Ovary (tissue), 9 donors: ENCODE results near the gene IGFBP6. TPM values are rescaled to one million over a fixed set of nuclear protein-coding genes. Genes with fewer than 3 reads are reported as not detected.

Experiments
- DNase-seq, 5 donors: peaks; one replicate each; pipeline ENCODE4 v3.0.0-alpha.2; 2019 to 2020
- H3K27ac ChIP-seq, 2 donors: fragments of 200-600 bp; one replicate each; pipeline versions ENCODE4 v1.5.1 to v1.8.0; 2019 to 2022
- H3K27me3 ChIP-seq: fragments of 200-600 bp; one replicate; pipeline ENCODE4 v1.8.0; 2022
- H3K36me3 ChIP-seq: fragments of 200-600 bp; sonication (generic); one replicate; pipeline ENCODE4 v1.5.1; 2019
- H3K4me1 ChIP-seq: one replicate; pipeline ENCODE4 v1.8.1; 2013; ENCODE audit warnings: mild to moderate bottlenecking, moderate library complexity; ENCODE audit not compliant: insufficient read depth
- H3K4me3 ChIP-seq: fragments of 200-600 bp; sonication (generic); one replicate; pipeline ENCODE4 v1.5.1; 2017
- H3K9me3 ChIP-seq, 2 donors: fragments of 200-600 bp in 1 of 2; sonication (generic) in 1 of 2; one replicate each; pipeline versions ENCODE4 v1.5.1 to v1.8.1; 2013 to 2019; ENCODE audit warnings: mild to moderate bottlenecking in 1 of 2, moderate library complexity in 1 of 2
- EP300 ChIP-seq: sonication (generic); formaldehyde crosslinking; IDR thresholded peaks from one replicate; pipeline ENCODE4 v1.6.1; 2017; ENCODE audit warnings: antibody characterized with exemption
- POLR2A ChIP-seq: fragments of 450-650 bp; IDR thresholded peaks from one replicate; pipeline ENCODE4 v1.6.1; 2017; ENCODE audit warnings: antibody characterized with exemption, mild to moderate bottlenecking, moderate library complexity
- WGBS, 3 donors: extraction: QIAGEN DNeasy Blood & Tissue Kit in 1 of 3; methylation state at CpG; one replicate each; pipeline versions ENCODE4 v1.1.5 to v1.1.7; 2013 to 2017; 5-methylcytosine and 5-hydroxymethylcytosine counted together
- intact Hi-C, 4 donors: fragments of 100-400 bp; cut with DNase I; formaldehyde crosslinking; loops; one replicate each; pipeline versions ENCODE4 v1.11.0 to v1.15.1; 2022 to 2023
- polyA plus RNA-seq, 2 donors: library from polyadenylated mRNA; stranded (reverse); fragments of 200-250 nt in 1 of 2; fragments of 350-450 nt in 1 of 2; fragmentation: Illumina TruSeq in 1 of 2; extraction: RNeasy Lipid Tissue Mini Kit (QIAGEN cat#74804) in 1 of 2; gene quantifications; one replicate each; pipeline ENCODE4 v1.2.3, GENCODE V29; 2013 to 2014
- total RNA-seq, 7 donors: library from RNA; depleted of rRNA in 2 of 7; stranded (reverse); fragments of >200 nt in 2 of 7; fragmentation: NEBNext Ultra II Directional in 3 of 7; extraction: Animal tissue kit (Norgen Biotek cat#: 25700) in 3 of 7; gene quantifications; one replicate each; pipeline versions ENCODE4 v1.1.0 to v1.2.4, GENCODE V29; 2016 to 2023
- TF ChIP-seq, protein P1 (sequence below), 3 donors: fragments of 450-650 bp in 2 of 3; fragments of 200-600 bp in 1 of 3; IDR thresholded peaks; one replicate each; pipeline versions ENCODE4 v1.5.1 to v1.8.0; 2016 to 2022; ENCODE audit warnings: antibody characterized with exemption in 3 of 3, mild to moderate bottlenecking in 1 of 3
- donor health status: DM: no; HTN: no; CAD: no; lungs with moderate emphysema.
- donor health status: DM: no; HTN: no; CAD: no.
- donor health status: Bipolar disorder and iron deficiency.
- donor health status: DM: yes; HTN: yes; CAD: no.
- donor health status: DM: no; HTN: no; CAD: no.
- donor health status: DM: yes; HTN: yes; CAD: no.

Gene IGFBP6
- total and polyA plus RNA-seq, 9 donors, result 78.9 to 685 (median 171) TPM

DNA sequence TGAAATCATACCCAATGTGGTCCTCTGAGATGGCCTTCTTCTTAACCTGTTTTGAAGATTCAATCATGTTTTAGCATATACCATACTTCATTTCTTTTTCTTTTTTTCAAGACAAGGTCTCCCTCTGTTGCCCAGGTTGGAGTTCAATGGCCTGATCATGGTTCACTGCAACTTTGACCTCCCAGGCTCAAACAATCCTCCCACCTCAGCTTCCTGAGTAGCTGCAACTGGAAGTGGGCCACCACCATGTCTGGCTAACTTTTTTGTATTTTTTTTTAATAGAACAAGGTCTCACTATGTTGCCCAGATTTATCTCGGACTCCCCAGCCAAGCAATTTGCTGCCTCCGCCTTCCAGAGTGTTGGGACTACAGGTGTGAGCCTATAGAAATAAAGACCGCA lies 36.3 kb downstream of the IGFBP6 start:
- H3K9me3 ChIP-seq, result peaks cover 0 to 7% of the 10 kb centered on the region in 2 donors
- H3K36me3 ChIP-seq, result no peaks in the 10 kb centered on the region
- no peaks in the 10 kb centered on the region for H3K4me1 ChIP-seq
- DNase-seq, result no peak
- TF ChIP-seq EP300 (no peak), POLR2A (no peak)
- TF ChIP-seq, protein P1, sequence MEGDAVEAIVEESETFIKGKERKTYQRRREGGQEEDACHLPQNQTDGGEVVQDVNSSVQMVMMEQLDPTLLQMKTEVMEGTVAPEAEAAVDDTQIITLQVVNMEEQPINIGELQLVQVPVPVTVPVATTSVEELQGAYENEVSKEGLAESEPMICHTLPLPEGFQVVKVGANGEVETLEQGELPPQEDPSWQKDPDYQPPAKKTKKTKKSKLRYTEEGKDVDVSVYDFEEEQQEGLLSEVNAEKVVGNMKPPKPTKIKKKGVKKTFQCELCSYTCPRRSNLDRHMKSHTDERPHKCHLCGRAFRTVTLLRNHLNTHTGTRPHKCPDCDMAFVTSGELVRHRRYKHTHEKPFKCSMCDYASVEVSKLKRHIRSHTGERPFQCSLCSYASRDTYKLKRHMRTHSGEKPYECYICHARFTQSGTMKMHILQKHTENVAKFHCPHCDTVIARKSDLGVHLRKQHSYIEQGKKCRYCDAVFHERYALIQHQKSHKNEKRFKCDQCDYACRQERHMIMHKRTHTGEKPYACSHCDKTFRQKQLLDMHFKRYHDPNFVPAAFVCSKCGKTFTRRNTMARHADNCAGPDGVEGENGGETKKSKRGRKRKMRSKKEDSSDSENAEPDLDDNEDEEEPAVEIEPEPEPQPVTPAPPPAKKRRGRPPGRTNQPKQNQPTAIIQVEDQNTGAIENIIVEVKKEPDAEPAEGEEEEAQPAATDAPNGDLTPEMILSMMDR (IDR thresholded peaks at IDR 0.05), result no peak
- no peak overlapping the region for H3K27ac ChIP-seq
- WGBS, 3 donors, result 90 to 93% (median 92%) methylated on average over 3 of the region's 3 CpGs
- no peaks in the 10 kb centered on the region for H3K27me3 ChIP-seq
- intact Hi-C loops, result no loop called here
- no peak overlapping the region for H3K4me3 ChIP-seq

DNA sequence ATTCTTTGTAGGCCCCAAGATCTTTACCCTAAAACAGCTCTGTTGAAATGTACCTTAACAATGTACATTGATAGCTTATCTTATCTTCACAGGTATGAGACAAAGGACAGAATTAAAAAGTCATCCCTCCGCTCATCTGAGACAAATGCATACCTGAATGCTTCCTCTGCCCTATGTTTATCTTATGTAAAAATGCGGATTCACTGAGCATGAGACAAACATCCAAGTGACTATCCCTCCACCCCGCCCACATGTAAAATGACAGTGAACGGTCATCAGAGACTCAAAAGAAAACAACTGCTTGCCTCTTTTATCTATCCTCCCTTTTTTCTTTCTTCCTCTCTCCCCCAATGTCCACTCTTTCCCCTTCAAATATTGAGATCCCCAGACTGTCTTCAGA lies 45.9 kb downstream of the IGFBP6 start:
- Histone ChIP-seq H3K36me3 (no peaks in the 10 kb centered on the region), H3K4me1 (no peaks in the 10 kb centered on the region), H3K27ac (no peak overlapping the region), H3K9me3 (no peaks in the 10 kb centered on the region), H3K4me3 (no peak overlapping the region), H3K27me3 (no peaks in the 10 kb centered on the region)
- 76 to 80% (median 79%) methylated on average over 4 of the region's 4 CpGs for WGBS, 3 donors
- TF ChIP-seq POLR2A (no peak), EP300 (no peak)
- TF ChIP-seq, protein P1 (IDR thresholded peaks at IDR 0.05), result no peak
- intact Hi-C loops, result no loop called here
- DNase-seq, result no peak

DNA sequence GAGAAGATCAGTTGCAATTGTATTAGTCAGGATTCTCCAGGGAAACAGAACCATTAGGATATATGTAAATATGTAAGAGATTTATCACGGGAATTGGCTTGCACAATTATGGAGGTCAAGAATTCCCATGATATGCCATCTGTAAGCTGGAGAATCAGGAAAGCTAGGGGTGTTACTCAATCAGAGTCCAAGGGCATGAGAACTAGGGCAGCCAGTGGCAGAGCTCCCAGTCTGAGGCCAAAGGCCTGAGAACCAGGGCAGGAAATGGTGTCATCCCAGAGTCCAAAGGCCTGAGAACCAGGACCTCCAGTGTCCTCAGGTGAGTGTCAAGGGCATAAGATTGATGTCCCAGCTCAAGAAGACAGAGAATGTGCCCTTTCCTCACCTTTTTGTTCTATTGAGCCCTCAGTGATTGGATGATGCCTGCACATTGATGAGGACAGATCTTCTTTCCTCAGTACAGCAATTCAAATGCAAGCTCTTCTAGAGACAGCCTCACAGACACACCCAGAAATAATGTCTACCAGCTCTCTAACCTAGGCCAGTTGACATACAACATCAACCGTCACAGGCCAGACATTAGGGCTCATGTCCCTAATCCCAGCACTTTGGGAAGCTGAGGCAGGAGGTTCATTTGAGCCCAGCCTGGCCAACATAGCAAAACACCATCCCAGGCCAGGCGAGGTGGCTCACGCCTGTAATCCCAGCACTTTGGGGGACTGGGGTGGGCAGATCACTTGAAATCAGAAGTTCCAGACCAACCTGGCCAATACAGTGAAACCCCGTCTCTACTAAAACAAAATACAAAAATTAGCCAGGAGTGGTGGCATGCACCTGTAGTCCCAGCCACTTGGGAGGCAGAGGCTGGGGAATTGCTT lies 48.2 kb downstream of the IGFBP6 start:
- no peak for TF ChIP-seq EP300
- Histone ChIP-seq H3K9me3 (no peaks in the 10 kb centered on the region), H3K27me3 (no peaks in the 10 kb centered on the region), H3K4me1 (no peaks in the 10 kb centered on the region), H3K27ac (no peak overlapping the region), H3K36me3 (no peaks in the 10 kb centered on the region), H3K4me3 (no peak overlapping the region)
- intact Hi-C loops, result no loop called here
- WGBS, 3 donors, result 81 to 93% (median 86%) methylated on average over 5 of the region's 5 CpGs
- DNase-seq, result no peak

DNA sequence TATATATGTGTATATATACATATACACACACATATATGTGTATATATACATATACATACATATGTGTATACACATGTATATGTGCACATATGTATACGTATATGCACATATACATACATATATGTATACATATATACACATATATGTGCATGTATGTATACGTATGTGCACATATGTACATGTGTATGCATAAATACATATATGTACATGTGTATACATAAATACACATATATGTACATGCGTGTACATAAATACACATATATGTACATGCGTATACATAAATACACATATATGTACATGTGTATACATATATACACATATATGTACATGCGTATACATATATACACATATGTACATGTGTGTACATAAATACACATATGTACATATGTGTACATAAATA lies 49.7 kb downstream of the IGFBP6 start:
- Histone ChIP-seq H3K27ac (no peak overlapping the region), H3K4me1 (no peaks in the 10 kb centered on the region), H3K36me3 (no peaks in the 10 kb centered on the region), H3K4me3 (no peak overlapping the region), H3K9me3 (no peaks in the 10 kb centered on the region), H3K27me3 (no peaks in the 10 kb centered on the region)
- WGBS, 3 donors, result 84 to 87% (median 85%) methylated on average over 5 of the region's 5 CpGs
- DNase-seq, result no peak
- no peak for TF ChIP-seq POLR2A
- TF ChIP-seq EP300, result no peak
- intact Hi-C loops, result no loop called here

DNA sequence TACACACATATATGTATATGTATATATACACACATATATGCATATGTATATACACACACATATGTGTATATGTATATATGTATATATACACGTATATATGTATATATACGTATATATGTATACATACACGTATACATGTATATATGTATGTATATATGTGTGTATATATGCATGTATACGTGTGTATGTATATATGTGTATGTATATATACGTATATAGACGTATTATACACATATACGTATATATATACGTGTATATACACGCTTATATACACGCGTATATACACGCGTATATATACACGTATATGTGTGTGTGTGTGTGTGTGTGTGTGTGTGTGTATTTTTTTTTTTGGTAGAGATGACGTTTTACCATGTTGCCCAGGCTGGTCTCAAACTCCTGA lies 50.2 kb downstream of the IGFBP6 start:
- Histone ChIP-seq H3K27ac (no peak overlapping the region), H3K36me3 (no peaks in the 10 kb centered on the region), H3K4me1 (no peaks in the 10 kb centered on the region), H3K9me3 (no peaks in the 10 kb centered on the region), H3K4me3 (no peak overlapping the region), H3K27me3 (no peaks in the 10 kb centered on the region)
- intact Hi-C loops, result no loop called here
- TF ChIP-seq POLR2A (no peak), EP300 (no peak)
- TF ChIP-seq, protein P1 (IDR thresholded peaks at IDR 0.05), result no peak
- no peak for DNase-seq
- 83 to 89% (median 87%) methylated on average over 15 of the region's 15 CpGs for WGBS, 3 donors
